Endodermal cell (in vitro differentiated cells): ENCODE results near the gene TBC1D22B. TPM values are rescaled to one million over a fixed set of nuclear protein-coding genes. Genes with fewer than 3 reads are reported as not detected.

Experiments used
- DNase-seq: peaks from one replicate; pipeline ENCODE4 v3.0.0-alpha.2; 2017
- H3K27ac ChIP-seq: 2 replicates; pipeline ENCODE4 v1.5.1; 2013; ENCODE audit warnings: mild to moderate bottlenecking, low read depth, low read length, moderate library complexity
- H3K27me3 ChIP-seq: 2 replicates; pipeline ENCODE4 v1.6.1; 2013; ENCODE audit warnings: mild to moderate bottlenecking, low read length, moderate library complexity; ENCODE audit not compliant: insufficient read depth, control insufficient read depth, poor library complexity, severe bottlenecking
- H3K36me3 ChIP-seq: 2 replicates; pipeline ENCODE4 v1.7.0; 2013; ENCODE audit warnings: mild to moderate bottlenecking, low read length, moderate library complexity; ENCODE audit not compliant: control insufficient read depth, insufficient read depth
- H3K4me1 ChIP-seq: one replicate; pipeline ENCODE4 v1.7.0; 2013; ENCODE audit warnings: low read length; ENCODE audit not compliant: control insufficient read depth, insufficient read depth
- H3K4me3 ChIP-seq: 2 replicates; pipeline ENCODE4 v1.5.1; 2013; ENCODE audit warnings: mild to moderate bottlenecking, low read length, moderate library complexity
- H3K9ac ChIP-seq: 2 replicates; pipeline ENCODE4 v1.6.1; 2013; ENCODE audit warnings: mild to moderate bottlenecking, low read length, moderate library complexity; ENCODE audit not compliant: poor library complexity, severe bottlenecking; ENCODE audit errors: extremely low read depth
- H3K9me3 ChIP-seq: 2 replicates; pipeline ENCODE4 v1.6.1; 2013; ENCODE audit warnings: mild to moderate bottlenecking, low read length, moderate library complexity; ENCODE audit not compliant: control insufficient read depth
- H3K27ac Mint-ChIP-seq: 2 replicates; pipeline ENCODE4 v1.8.0; 2020; ENCODE audit warnings: mixed read lengths
- H3K27me3 Mint-ChIP-seq: 2 replicates; pipeline ENCODE4 v1.8.0; 2021; ENCODE audit warnings: mild to moderate bottlenecking, mixed read lengths; ENCODE audit not compliant: insufficient read depth
- H3K36me3 Mint-ChIP-seq: 2 replicates; pipeline ENCODE4 v1.8.0; 2020; ENCODE audit warnings: low read depth, mixed read lengths
- H3K4me1 Mint-ChIP-seq: 2 replicates; pipeline ENCODE4 v1.8.0; 2020; ENCODE audit warnings: mixed read lengths
- H3K4me3 Mint-ChIP-seq: 2 replicates; pipeline ENCODE4 v1.8.0; 2020; ENCODE audit warnings: mild to moderate bottlenecking, moderate library complexity, mixed read lengths
- H3K9me3 Mint-ChIP-seq: 2 replicates; pipeline ENCODE4 v1.8.0; 2020; ENCODE audit warnings: mild to moderate bottlenecking, mixed read lengths
- WGBS, 2 experiments: methylation state at CpG; one replicate each; pipeline versions ENCODE4 v1.1.5 to v1.1.7; 2013; ENCODE audit warnings: missing lambda C conversion rate in 2 of 2, mixed read lengths in 1 of 2; ENCODE audit not compliant: insufficient coverage in 1 of 2, insufficient read length in 1 of 2; 5-methylcytosine and 5-hydroxymethylcytosine counted together
- total RNA-seq, 2 donors: library from RNA; stranded (reverse); fragmentation: NEBNext Ultra II Directional in 1 of 2; extraction: Animal tissue kit (Norgen Biotek cat#: 25700) in 1 of 2; gene quantifications; 2 replicates in 1 of 2; 3 replicates in 1 of 2; pipeline ENCODE4 v1.2.1, GENCODE V29; 2021
- TF ChIP-seq, protein P1 (sequence below): fragments of 200-600 bp; sonication (generic); conservative IDR thresholded peaks from 2 replicates; pipeline ENCODE4 v1.5.0; 2021; ENCODE audit warnings: antibody characterized with exemption, mild to moderate bottlenecking

The TBC1D22B gene
- total RNA-seq, 2 donors from 2014 or later, result 13.8 to 20.1 TPM

DNA sequence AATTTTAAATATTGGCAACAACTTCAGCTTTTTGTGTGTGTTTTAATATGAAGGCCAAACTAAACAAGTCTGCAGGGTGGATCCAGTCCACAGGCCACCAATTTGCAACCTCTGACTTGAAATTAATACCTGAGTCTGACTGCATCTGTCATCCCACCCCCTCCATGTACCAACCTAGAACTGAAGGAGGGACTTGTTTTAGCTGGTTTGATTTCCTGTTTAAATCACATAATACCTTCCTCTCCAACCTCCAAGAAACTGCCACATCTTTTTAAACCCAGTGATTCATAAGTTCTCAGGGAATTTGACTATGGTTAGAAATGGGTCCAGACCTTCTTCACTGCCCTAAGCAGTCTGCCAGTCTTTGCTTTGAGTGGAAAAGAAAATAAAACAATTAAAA, 117.8 kb downstream of the TBC1D22B start:
- Histone ChIP-seq H3K27ac (no peak overlapping the region), H3K9me3 (no peaks in the 10 kb centered on the region), H3K27me3 (no peaks in the 10 kb centered on the region), H3K36me3 (peaks cover 92% of the 10 kb centered on the region), H3K4me1 (peaks cover under 1% of the 10 kb centered on the region), H3K4me3 (no peak overlapping the region), H3K9ac (no peak overlapping the region)
- DNase-seq, result no peak
- H3K27me3 Mint-ChIP-seq, result no peaks in the 10 kb centered on the region
- no peak overlapping the region for H3K27ac Mint-ChIP-seq
- peaks cover 6% of the 10 kb centered on the region for H3K4me1 Mint-ChIP-seq
- H3K9me3 Mint-ChIP-seq, result no peaks in the 10 kb centered on the region
- TF ChIP-seq, protein P1, sequence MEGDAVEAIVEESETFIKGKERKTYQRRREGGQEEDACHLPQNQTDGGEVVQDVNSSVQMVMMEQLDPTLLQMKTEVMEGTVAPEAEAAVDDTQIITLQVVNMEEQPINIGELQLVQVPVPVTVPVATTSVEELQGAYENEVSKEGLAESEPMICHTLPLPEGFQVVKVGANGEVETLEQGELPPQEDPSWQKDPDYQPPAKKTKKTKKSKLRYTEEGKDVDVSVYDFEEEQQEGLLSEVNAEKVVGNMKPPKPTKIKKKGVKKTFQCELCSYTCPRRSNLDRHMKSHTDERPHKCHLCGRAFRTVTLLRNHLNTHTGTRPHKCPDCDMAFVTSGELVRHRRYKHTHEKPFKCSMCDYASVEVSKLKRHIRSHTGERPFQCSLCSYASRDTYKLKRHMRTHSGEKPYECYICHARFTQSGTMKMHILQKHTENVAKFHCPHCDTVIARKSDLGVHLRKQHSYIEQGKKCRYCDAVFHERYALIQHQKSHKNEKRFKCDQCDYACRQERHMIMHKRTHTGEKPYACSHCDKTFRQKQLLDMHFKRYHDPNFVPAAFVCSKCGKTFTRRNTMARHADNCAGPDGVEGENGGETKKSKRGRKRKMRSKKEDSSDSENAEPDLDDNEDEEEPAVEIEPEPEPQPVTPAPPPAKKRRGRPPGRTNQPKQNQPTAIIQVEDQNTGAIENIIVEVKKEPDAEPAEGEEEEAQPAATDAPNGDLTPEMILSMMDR, result no peak
- H3K36me3 Mint-ChIP-seq, result peaks cover 63% of the 10 kb centered on the region
- no peak overlapping the region for H3K4me3 Mint-ChIP-seq

- TF ChIP-seq, protein P1, result no peak
Observed at GRCh38 chr6:37376078-37376743, 118.6 kb downstream of the TBC1D22B start.

DNA sequence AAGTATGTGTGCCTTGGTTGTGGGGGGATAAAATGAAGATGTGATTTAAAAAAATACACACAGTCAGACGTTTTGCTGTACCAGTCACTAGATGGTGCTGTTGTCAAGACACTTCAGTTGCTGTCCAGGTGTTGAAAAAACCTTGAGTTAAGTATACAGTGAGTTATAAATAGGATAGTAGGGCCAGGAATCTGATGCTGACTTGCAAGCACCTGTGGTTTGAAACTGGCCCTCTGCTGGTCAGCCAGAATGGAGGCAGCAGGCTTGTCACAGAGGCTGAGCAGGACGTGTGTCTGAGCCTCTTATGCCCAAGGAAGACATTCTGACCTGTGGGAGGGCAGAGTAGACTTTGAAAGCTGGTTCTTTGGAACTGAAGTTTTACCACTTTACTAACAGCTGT, 124.0 kb downstream of the TBC1D22B start:
- Mint-ChIP-seq H3K9me3 (no peaks in the 10 kb centered on the region), H3K4me1 (peaks cover 15% of the 10 kb centered on the region), H3K27me3 (no peaks in the 10 kb centered on the region), H3K27ac (peak overlapping the region; percentile 64), H3K36me3 (peaks cover 54% of the 10 kb centered on the region), H3K4me3 (no peak overlapping the region)
- peak; percentile 84 for DNase-seq
- Histone ChIP-seq H3K4me3 (no peak overlapping the region), H3K4me1 (peaks cover 10% of the 10 kb centered on the region), H3K36me3 (peaks cover 75% of the 10 kb centered on the region), H3K9ac (peak overlapping the region; percentile 12), H3K9me3 (no peaks in the 10 kb centered on the region), H3K27ac (no peak overlapping the region), H3K27me3 (no peaks in the 10 kb centered on the region)
- 39% methylated on average over 2 of the region's 2 CpGs; no CpG with 5 or more reads in 1 of the 2 experiments for WGBS, 2 experiments
- TF ChIP-seq, protein P1, result peak; percentile 87

More at GRCh38 chr6:37376078-37376743, 118.6 kb downstream of the TBC1D22B start:
- no peak overlapping the region for H3K4me3 Mint-ChIP-seq
- H3K27ac ChIP-seq, result no peak overlapping the region
- 97 to 100% methylated on average over 1 to 4 of the region's 4 CpGs for WGBS, 2 experiments
- no peak overlapping the region for H3K9ac ChIP-seq
- peaks cover 57% of the 10 kb centered on the region for H3K36me3 Mint-ChIP-seq
- no peak overlapping the region for H3K27ac Mint-ChIP-seq
- no peaks in the 10 kb centered on the region for H3K9me3 ChIP-seq
- H3K36me3 ChIP-seq, result peaks cover 90% of the 10 kb centered on the region
- H3K27me3 Mint-ChIP-seq, result no peaks in the 10 kb centered on the region
- peaks cover 4% of the 10 kb centered on the region for H3K4me1 Mint-ChIP-seq
- H3K4me1 ChIP-seq, result peaks cover 3% of the 10 kb centered on the region
- no peaks in the 10 kb centered on the region for H3K9me3 Mint-ChIP-seq
- H3K4me3 ChIP-seq, result no peak overlapping the region
- no peak for DNase-seq
- no peaks in the 10 kb centered on the region for H3K27me3 ChIP-seq

Other genes with a start within 250 kb of the TBC1D22B start
- 10 to 100 TPM; 43.9 to 65.3 TPM for gene PIM1, start 87.6 kb upstream of the TBC1D22B start, total RNA-seq
- 1 to 10 TPM in 1 of 2 donors, under 1 TPM in 1; 0.95 to 1.6 TPM for gene TMEM217, start 372 bp downstream of the TBC1D22B start, total RNA-seq
- 10 to 100 TPM; 38.2 to 51.1 TPM for gene RNF8, start 96.2 kb downstream of the TBC1D22B start, total RNA-seq
- 10 to 100 TPM; 62.0 to 91.6 TPM for gene CMTR1, start 175.4 kb downstream of the TBC1D22B start, total RNA-seq
- 10 to 100 TPM; 60.4 to 66.1 TPM for gene CCDC167, start 242.1 kb downstream of the TBC1D22B start, total RNA-seq